ENCODE data around the gene ARSA.

ARSA gene

DNA sequence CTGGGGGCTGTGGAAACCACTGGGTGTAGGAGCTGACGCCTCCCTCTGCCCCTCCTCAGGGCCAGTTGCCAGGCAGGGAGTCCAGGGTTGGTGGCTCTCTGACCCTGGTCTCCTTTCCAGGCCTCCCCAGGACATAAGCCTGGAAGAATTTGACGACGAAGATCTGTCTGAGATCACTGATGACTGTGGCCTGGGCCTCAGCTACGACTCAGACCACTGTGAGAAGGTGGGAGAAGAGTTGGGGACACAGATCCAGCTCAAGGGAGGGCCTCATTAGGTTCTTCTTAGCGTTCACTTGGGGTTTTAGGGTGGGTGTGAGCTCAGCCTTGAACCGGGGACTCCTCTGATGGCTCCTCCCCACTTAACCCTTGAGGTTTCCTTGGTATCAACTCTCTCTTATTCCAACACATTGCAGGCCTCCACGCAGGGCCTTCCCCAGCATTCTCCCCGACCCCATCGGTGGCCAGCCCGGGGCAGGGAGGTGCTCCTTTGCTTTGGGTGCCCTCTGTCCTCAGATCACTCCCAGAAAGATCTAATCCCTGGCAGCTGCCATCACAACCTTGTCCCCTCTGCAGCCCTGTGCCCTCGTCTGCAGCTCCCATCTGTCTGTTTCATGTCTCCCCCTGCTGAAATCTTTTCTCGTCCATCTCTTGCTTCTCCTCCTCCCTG is 26.1 kb downstream of the ARSA start:
- DNase-seq, result no peak

DNA sequence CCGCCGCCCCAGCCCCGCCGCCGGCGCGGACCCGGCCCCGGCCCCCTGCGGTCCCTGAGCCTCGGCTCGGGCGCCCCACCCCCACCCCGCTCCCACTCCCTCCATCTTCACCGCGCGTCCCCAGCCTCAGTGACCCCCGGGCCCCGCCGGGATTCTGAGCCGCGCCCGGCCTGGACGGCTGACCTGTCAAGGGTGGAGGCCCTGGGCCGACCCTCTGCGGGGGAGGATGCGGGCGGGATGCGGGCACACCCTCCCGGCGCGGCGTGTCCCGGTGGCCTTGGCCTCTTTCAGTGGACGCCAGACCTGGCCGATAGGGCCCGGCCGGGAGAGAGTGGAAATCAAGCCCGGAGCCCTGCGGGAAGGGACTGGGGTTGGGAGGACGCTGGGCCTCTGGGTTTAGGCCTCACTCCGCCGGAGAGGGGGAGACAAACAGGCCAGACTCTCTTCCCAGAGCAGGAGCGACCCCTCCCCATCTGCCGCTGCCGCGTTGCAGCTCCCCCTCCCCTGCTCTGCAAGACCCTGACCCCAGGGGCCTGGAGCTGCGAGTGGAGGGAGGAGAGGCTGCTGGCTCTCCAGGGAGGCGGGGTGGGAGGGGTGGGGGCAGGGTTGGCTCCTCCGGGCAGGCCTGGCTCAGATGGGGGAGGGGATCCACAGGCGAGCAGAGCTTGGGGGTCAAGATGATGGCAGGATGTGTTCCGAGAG is 26.8 kb downstream of the ARSA start:
- DNase-seq, result no peak

DNA sequence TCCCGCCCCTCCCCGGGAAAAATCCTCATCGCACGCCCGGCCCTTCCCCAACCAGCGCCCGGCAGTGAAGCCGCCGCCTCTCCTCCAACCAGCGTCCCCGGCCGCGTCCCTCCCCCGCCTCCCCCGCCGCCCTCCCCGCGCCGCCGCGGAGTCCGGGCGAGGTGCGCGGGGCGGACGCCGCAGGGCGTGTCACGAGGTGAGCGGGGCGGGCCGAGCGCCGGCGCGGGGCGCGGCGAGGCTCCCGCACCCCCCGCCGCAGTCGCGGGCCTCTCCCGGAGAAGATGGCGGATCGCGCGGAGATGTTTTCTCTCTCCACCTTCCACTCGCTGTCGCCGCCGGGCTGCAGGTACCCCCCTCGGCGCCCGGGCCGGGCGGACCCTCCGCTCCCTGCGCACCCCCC is 27.4 kb downstream of the ARSA start, which contains the start of gene MAPK8IP2:
Gene MAPK8IP2, plus strand, starts transcription at position 256 of the 400 bp plus-strand sequence. Its CDS starts 26 bp downstream, at position 282.
- no peak for DNase-seq

DNA sequence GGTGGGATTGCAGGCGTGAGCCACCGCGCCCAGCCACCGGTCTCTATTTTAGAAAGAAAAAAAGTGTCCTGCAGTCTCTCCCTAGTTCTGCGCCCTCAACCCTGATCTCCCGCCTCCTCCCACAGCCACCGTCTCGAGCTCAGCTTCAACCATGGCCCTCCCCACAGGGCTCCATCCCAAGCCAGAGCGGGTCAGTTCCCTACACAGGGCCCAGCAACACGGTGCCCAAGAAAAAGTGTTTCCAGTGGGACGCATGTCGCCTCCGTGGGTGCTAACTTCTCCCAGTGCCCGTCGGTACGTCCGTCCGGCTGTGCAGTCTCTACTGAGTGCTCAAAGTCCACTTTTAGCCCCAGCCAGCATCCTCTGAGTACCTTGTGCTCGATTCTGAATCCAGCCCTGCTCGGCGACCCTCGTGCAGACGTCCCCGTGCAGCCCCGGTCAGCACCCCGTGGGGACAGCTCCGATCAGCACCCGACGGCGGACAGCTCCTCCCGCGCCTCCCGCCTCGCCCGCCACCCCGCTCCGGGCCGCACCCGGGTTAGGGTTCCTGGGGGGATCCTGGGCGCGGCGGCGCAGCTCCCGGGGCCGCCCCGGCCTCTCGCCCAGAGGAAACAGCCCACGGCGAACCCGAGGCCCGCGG is 28.0 kb downstream of the ARSA start:
- no peak for DNase-seq

DNA sequence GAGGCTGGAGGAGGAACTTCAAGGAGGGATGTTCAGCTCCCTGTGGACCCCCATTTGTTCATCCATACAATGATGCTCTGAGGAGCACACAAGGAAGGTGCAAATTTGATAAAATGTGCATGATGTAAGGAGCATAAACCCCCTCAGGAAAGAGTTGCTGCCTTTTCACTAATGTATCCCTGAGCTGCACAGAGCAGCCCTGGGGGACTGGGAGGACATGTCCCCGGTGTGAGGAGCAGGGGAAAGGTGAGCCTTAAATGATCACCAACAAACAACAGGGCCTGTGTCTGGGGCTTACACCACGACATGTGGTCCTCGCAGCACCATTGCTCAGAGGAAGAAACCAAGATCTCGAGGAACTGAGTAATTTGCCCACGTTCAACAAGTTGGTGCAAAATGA is 30.9 kb downstream of the ARSA start:
- no peak for DNase-seq

DNA sequence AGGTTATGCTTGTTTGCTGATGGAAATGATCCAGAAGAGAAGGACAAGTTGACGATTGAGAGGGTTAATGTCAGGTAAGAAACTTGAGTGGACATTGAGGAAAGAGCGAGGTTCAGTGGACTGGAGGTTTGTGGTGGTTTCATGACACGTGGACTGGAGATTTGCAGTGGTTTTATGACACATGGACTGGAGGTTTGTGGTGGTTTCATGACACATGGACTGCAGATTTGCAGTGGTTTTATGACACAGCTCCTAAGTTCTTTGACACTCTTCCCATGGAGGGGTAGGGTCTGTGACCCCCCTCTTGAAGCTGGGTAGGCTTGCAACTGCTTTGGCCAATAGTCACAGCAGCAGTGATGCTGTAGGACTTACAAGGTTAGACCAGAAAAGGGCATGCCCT is 32.8 kb downstream of the ARSA start:
- DNase-seq, result no peak

DNA sequence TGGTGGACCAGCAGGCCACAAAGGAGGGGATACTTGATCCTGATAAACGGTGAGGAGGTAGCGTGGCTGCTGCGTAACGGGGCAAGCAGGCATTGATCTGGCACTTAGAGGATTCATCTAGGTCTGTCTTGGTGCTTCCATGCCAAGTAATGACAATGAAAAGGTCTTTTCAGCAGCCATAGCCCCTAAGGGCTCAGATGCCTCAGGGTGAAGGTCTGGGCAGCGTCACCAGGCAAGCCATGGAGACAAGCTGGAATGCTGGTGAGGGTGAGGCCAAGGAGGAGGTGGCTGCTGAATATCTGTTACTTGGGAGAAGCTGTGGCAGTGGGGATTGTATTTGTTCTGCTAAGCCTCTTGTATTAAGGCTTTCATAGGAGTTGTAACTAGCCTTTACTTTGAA is 40.5 kb downstream of the ARSA start:
- no peak for DNase-seq

DNA sequence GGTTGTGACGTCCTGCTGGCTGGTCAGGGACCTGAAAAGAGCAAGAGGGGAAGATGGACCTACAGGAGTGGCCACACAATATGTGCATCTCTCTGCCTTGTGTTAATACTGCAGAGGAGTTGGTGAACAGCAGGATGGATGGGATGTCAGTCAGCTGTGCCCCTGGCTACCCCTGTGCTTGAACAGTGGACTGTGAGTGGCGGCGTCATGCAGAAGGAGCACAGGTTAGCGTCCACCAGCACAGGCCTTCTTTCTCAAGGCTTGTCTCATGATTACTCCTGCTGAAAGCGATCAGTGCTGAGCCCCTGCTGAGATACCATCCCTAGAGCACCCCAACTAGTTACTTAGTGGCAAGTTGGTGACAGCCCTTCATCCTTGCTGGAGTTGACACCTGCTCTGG is 41.5 kb downstream of the ARSA start:
- no peak for DNase-seq

DNA sequence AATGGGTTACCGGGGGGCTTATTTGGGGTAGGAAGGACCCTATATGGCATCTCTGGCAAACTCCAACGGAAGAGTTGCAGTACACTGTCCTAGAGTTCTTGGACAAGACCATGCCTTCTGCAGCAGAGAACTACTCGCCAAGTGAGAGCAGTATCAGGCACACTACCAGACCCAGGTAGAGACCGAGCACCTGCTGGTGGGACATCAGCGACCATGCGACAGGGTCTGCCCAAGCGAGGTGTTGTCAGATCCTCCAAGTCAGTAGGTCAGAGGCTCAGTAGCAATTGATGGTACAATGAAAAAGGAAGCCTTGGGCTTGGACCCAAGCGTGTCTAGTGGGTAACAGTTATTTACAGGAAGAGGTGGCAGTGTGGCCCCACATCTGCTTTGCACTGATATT is 42.2 kb downstream of the ARSA start:
- DNase-seq, result no peak

DNA sequence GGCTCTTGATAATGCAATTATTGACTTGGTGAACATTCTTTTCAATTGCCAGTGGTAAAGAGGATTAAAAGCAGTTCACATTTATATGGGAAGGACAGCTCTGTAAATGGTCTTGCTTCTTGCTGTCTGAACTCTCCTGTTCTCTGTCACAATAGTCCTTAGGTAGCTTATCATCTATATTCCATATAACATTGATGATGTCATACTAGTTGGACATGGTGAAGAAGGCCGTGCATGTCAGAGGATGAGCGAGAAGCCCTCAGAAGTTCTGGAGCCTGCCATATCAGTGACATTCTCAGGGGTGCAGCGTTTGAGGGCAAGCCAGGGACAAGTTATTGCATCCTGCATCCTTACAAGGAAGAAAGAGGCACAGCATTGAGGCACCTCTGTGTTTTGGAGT is 42.7 kb downstream of the ARSA start:
- DNase-seq, result no peak

DNA sequence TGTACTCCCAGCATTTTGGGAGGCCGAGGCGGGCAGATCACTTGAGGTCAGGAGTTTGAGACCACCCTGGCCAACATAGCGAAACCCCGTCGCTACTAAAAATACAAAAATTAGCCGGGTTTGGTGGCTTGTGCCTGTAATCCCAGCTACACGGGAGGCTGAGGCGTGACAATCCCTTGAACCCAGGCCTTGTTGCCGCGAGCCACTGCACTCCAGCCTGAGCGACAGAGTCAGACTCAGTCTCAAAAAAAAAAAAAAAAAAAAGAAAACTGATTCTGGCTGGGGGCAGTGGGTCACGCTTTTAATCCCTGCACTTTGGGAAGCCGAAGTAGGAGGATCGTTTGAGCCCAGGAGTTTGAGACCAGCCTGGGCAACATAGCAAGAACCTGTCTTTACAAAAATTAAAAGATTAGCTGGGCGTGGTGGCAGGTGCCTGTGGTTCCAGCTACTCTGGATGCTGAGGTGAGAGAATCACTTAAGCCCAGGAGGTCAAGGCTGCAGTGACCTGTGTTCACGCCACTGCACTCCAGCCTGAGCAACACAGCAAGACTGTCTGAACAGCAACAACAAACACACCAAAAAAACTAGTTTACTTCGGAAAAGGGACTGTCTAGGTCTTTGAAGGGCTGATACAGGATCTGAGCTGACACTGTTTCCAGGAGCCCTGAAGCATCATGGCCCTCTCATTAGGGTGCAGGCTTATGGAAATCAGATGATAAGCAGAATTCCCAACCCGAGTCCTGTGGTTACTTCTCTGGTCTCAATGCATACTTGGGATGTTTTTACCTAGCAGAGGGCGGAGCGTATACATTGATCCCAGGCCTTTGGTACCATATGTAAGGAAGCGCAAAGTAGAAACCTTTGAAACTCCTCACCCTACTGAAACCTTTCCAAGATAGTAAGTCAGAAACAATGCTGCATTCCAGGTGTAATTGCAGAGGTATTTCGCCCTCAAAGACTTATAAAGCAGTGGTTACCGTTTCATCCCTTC is 43.6 kb downstream of the ARSA start:
- no peak for DNase-seq

DNA sequence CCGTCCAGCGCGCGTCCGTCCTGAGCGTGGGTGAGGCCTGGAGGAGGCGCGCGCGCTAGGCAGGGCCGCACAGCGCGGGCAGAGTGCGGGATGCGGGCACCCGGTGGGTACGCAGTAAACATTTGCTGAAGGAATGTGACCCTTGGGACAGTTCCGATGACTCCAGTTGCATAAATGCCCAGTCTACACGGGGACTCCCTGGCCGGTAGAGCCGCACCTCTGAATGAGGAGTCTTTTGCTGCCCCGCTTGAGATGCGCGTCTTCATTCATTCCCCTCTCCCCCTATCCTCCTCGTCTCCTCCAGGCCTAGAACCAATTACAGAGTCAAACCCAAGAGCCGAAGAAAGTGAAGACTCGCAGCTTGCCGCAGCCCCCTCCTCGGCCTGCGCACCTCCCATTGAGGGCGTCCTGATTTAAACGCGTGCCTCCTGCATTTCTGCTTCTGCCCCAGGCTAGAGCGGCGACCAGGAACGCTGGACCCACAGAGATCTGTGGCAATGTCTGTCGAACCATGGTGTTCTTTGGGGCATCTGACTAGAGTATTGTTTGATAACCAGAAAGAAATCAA is 44.6 kb downstream of the ARSA start:
- no peak for DNase-seq

DNA sequence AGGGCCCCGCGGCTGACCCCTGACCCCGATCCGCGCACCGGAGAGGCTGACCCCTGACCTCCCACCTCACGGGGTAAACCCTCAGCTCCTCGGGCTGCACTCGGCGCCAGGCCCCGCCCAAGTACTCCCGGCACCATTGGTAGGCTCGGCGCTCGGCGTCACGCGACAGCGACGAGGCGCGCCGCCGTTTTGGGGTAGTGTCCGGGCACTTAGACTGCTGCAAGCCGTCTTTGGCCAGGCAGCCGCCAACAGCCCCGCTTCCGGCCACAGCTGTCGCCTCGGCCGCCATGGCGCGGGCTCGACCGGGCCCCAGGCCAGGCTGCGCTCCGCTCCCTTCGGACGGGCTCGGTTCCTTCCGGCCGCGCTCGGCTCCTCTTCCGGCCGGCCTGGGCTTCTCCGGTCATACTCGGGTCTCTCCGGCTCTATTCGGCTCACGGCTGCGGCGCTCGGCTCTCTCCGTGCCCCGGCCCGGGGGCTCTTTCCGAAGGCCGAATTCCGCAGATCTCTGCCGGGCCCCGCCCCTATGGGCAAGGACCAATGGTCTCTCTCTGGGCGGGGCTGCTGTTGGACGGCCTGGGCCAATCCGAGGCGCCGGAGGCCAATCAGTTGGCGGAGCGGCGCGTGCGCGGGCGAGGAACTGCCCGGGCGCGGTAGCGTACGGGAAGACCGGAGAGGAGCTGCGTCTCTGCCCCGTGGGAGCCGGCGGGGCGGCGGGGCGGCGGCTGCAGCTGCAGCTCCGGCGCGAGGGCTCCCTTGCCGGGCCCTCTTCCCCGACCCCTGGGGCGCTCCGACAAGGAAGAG is 45.3 kb downstream of the ARSA start, which contains the start of gene CHKB:
Gene CHKB, minus strand, starts transcription at position 357 of the 801 bp plus-strand sequence. Its CDS starts 68 bp downstream, at position 289.
- DNase-seq, result peak; percentile 95

DNA sequence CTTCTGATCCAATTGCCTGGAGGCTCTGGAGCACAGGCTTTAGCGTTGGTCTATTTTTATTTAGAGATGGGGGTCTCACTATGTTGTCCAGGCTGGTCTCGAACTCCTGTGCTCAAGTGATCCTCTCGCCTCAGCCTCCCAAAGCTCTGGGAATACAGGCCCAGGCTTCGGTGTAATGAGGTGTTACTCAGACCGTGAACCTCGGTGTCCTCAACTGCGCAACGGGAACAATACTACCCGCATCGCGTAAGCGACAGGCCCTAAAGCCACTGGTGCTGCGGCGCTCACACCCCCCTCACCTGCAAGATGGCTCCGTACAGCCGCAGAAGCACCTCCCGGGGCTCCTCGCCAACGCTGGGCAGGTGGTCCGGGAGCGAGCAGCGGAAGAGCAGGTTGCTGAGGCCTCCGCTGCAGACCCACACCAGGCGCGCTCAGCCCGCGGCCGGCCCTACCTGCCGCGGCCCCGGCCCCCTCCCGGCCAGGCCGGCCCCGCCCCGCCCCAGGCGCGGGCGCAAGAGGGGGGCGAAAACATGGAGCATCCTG is 45.9 kb downstream of the ARSA start:
- no peak for DNase-seq

DNA sequence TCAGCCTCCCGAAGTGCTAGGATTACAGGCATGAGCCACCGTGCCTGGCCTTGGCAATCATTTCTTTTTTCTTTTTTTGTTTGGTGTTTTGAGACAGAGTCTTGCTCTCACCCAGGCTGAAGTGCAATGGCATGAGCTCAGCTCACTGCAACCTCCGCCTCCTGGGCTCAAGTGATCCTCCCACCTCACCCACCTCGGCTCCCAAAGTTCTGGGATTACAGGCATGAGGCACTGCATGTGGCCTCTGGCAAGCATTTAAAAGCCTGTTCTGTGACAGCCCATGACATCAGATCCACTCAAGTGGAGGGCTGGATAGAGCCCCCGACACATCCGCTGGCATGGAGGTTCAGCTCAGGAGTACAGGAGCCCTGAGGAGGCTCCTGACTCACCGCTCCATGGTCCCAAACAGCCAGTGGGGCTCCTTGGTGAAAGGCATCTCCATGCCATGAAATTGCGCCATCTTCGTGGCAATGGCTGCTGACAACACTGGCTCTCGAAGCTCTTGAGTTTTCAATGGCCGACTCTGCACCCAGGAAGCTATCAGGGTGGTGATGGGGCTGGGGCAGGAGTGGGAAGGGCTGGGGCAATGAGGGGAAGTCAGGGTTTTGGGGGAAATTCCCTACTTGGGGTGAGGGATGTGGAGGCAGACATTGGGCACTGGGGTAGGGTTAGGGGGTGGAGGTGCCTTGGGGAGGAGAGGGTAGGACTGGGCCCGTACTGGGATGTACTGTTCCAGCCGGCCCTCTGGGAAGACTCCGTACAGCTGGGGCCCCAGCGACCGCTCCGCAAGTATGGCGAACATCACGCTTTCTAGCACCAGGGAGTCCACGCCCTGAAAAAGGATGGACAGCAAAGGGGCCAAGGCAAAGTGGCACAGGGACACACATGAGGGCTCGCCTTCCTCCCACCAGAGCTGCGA is 46.7 kb downstream of the ARSA start:
- DNase-seq, result no peak

DNA sequence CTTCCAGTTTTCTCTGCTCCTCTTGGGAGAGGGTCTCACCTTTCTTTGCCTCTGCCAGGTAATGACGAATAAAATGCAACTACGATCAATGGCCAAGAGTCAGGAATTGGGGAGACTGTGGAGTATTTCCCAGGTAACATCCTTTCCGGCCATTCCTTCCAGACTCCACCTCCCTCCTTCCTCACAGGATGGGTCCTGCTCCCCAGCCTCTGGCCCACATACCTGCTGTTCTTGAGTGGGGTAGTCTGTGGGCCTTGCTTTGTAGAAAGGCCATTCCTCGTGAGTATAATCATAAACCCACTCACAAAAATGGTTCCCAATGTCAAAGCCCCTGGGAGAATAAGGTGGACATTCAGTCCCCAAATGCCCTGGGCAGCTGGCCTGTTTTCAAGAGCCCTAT is 48.2 kb downstream of the ARSA start:
- DNase-seq, result no peak

DNA sequence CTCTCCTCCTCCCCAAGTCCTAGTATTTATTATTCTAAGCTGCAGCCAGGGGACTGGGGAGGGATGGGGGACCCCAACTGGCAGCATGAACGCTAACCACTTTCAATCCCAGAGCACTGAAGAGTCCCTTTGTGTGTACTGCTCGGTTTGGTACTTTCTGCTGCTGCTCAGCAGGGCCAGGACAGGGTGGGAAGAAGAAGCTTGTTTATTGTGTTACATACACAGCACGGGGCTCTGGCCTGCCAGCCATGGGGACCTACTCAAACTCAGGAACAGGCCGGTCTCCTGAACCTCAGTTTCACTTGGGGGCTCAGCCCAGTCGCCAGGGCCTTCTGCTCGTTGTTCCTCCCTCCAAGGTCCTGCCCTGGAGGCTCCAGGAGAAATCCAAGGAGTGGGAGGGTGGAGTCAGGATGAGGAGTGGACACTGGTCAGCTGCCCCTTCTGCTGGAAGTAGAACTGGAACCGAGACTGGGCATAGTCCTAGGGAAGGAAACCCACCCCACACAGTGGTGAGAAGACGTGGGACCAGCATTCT is 49.1 kb downstream of the ARSA start:
- no peak for DNase-seq

DNA sequence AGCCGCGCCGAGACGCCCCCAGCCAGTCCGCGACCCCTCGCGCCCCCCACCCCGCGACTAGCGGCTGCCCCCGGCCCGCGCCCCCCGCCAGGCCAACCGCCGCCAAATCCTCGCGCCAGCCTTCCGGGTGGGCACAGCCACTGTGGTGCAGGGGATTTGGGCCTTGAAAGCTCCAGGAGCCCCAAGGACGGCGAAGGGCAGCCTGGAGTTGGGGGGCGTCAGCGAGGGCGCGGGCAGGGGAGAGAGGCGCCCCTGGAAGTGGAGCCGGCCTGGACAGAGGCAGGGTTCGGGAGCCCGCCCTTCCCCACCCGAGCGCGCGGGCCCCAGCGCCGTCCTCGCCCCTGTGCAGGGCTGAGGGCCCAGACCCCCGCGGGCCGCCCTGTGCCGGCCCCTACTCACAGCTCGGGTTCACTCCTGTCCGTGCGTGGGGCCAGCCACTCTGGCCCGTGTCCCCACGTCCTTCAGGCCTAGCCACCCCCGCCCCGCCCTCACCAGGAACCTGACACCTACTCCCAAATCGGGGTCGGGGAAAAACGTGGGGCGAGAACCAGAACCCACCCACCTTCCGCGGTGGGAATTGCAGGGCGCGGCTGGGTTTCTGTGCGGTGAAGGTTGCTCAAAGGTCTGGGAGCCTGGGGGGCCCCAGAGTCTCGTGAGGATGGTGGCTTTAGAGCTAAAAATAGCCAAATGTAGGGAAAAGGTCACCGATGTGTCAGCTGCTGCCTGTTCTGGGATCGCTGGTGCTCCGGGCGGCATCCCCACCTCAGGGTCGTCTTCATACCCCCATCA is 49.8 kb downstream of the ARSA start, which contains the start of gene CPT1B:
Gene CPT1B, minus strand, starts transcription at position 441 of the 789 bp plus-strand sequence. CDS start 512 bp downstream, outside the sequence.
- no peak for DNase-seq

DNA sequence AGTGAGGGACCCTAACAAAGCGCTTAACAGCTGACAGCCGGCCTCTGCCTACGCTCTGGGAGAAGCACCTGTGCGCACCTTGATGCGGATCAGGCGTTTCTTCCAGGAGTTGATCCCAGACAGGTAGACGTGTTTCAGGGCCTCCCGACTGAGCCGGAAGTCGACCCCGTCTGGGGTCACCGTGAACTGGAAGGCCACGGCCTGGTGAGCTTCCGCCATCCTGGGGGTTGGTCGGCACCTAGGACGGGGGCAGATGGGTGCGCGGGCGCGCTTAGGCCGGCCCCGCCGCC is 50.3 kb downstream of the ARSA start:
- DNase-seq, result no peak

All from KG1 (cell line).